ENCODE results near the gene MLLT11.

The MLLT11 gene

GRCh38 chr1:151060007-151060656 is at the start of gene MLLT11:
Gene MLLT11, plus strand, starts transcription at chr1:151060397. Its CDS starts 6,828 bp downstream, at chr1:151067225.
- DNase-seq (ENCODE audit: low read depth): peak; percentile 19

GRCh38 chr1:151011154-151011850 is 48.9 kb upstream of the MLLT11 start:
- DNase-seq (ENCODE audit: low read depth): no peak

GRCh38 chr1:151012684-151013471 is 47.3 kb upstream of the MLLT11 start:
- no peak for DNase-seq (ENCODE audit: low read depth)

GRCh38 chr1:151013518-151013917 is 46.7 kb upstream of the MLLT11 start:
- no peak for DNase-seq (ENCODE audit: low read depth)

GRCh38 chr1:151024540-151025146 is 35.6 kb upstream of the MLLT11 start:
- peak; percentile 42 for DNase-seq (ENCODE audit: low read depth)

- no peak for DNase-seq (ENCODE audit: low read depth)
Observed at GRCh38 chr1:151026460-151026859, 33.7 kb upstream of the MLLT11 start.

- no peak for DNase-seq (ENCODE audit: low read depth)
Observed at GRCh38 chr1:151032164-151032563, 28.0 kb upstream of the MLLT11 start.

- DNase-seq (ENCODE audit: low read depth): no peak
Observed at GRCh38 chr1:151035167-151035566, 25.0 kb upstream of the MLLT11 start.

GRCh38 chr1:151036356-151036755 is 23.8 kb upstream of the MLLT11 start, which contains the start of gene BNIPL:
Gene BNIPL, plus strand, starts transcription at chr1:151036586. Its CDS starts 140 bp downstream, at chr1:151036726.
- DNase-seq (ENCODE audit: low read depth): no peak

- DNase-seq (ENCODE audit: low read depth): no peak
Observed at GRCh38 chr1:151037032-151037431, 23.2 kb upstream of the MLLT11 start.

- no peak for DNase-seq (ENCODE audit: low read depth)
Observed at GRCh38 chr1:151039521-151039920, 20.7 kb upstream of the MLLT11 start.

GRCh38 chr1:151043163-151043562 is 17.0 kb upstream of the MLLT11 start:
- no peak for DNase-seq (ENCODE audit: low read depth)

- DNase-seq (ENCODE audit: low read depth): peak; percentile 69
Observed at GRCh38 chr1:151047591-151047924, 12.6 kb upstream of the MLLT11 start, which contains the start of gene C1orf56. Gene C1orf56, plus strand, starts transcription at chr1:151047751. Its CDS starts 97 bp downstream, at chr1:151047848.

GRCh38 chr1:151047925-151048644 is 12.1 kb upstream of the MLLT11 start:
- DNase-seq (ENCODE audit: low read depth): peak; percentile 56

- no peak for DNase-seq (ENCODE audit: low read depth)
Observed at GRCh38 chr1:151048645-151049032, 11.6 kb upstream of the MLLT11 start.

- DNase-seq (ENCODE audit: low read depth): no peak
Observed at GRCh38 chr1:151049458-151049857, 10.7 kb upstream of the MLLT11 start.

GRCh38 chr1:151050051-151050688 is 10.0 kb upstream of the MLLT11 start:
- DNase-seq (ENCODE audit: low read depth): no peak

- DNase-seq (ENCODE audit: low read depth): no peak
Observed at GRCh38 chr1:151051356-151052009, 8.7 kb upstream of the MLLT11 start.

- no peak for DNase-seq (ENCODE audit: low read depth)
Observed at GRCh38 chr1:151054971-151055547, 5.1 kb upstream of the MLLT11 start.

- DNase-seq (ENCODE audit: low read depth): no peak
Observed at GRCh38 chr1:151055581-151055980, 4.6 kb upstream of the MLLT11 start.
